Esophagus squamous epithelium (tissue), 5 donors: ENCODE measurements around the gene COPG2. TPM values are rescaled to one million over a fixed set of nuclear protein-coding genes. Genes with fewer than 3 reads are reported as not detected.

Experiments
- DNase-seq: peaks from one replicate; lab custom pipeline; 2025; lab: John Stamatoyannopoulos, UW
- H3K27ac ChIP-seq, 4 donors: fragments of 200-600 bp; sonication (generic); one replicate each; pipeline ENCODE4 v1.5.1; 2016 to 2019; ENCODE audit warnings: mild to moderate bottlenecking in 1 of 4
- H3K27me3 ChIP-seq, 4 donors: fragments of 200-600 bp; sonication (generic); 1 replicate in 3 of 4; 2 replicates in 1 of 4; pipeline versions ENCODE4 v1.5.1 to v1.6.0; 2017 to 2021; ENCODE audit warnings: antibody characterized with exemption in 1 of 4
- H3K36me3 ChIP-seq, 3 donors: fragments of 200-600 bp; sonication (generic); one replicate each; pipeline ENCODE4 v1.5.1; 2016 to 2019
- H3K4me1 ChIP-seq, 3 donors: fragments of 200-600 bp; sonication (generic); one replicate each; pipeline ENCODE4 v1.5.1; 2017 to 2019
- H3K4me3 ChIP-seq, 4 donors: fragments of 200-600 bp; sonication (generic); 1 replicate in 3 of 4; 2 replicates in 1 of 4; pipeline ENCODE4 v1.5.1; 2016 to 2019; ENCODE audit warnings: mild to moderate bottlenecking in 2 of 4, moderate library complexity in 1 of 4
- H3K9me3 ChIP-seq, 3 donors: fragments of 200-600 bp; sonication (generic); one replicate each; pipeline ENCODE4 v1.5.1; 2016 to 2019
- POLR2A ChIP-seq, 4 donors: fragments of 450-650 bp; IDR thresholded peaks; one replicate each; pipeline ENCODE4 v1.6.1; 2017; ENCODE audit warnings: antibody characterized with exemption in 4 of 4, mild to moderate bottlenecking in 4 of 4, moderate library complexity in 3 of 4
- WGBS, 2 donors: methylation state at CpG; one replicate each; pipeline ENCODE4 v1.1.5; 2018; 5-methylcytosine and 5-hydroxymethylcytosine counted together
- intact Hi-C: fragments of 100-400 bp; cut with DNase I; formaldehyde crosslinking; loops from one replicate; pipeline ENCODE4 v1.15.0; 2022
- total RNA-seq, 4 donors: library from RNA; depleted of rRNA; stranded (reverse); fragments of >200 nt; gene quantifications; one replicate each; pipeline ENCODE4 v1.1.0, GENCODE V29; 2016
- TF ChIP-seq, protein P1 (sequence below), 6 experiments: fragments of 450-650 bp in 4 of 6; fragments of 200-600 bp in 2 of 6; sonication (generic) in 2 of 6; IDR thresholded peaks; one replicate each; pipeline ENCODE4 v1.5.1; 2016 to 2019; ENCODE audit warnings: antibody characterized with exemption in 6 of 6, mild to moderate bottlenecking in 4 of 6, moderate library complexity in 4 of 6
- donor health status: DM: yes; HTN: yes; CAD: no.

The COPG2 gene
- total RNA-seq, 4 donors from 2014 or later, result 12.3 to 28.2 (median 17.8) TPM

GRCh38 chr7:130703851-130704250 is 35.3 kb upstream of the COPG2 start:
- TF ChIP-seq, protein P1, sequence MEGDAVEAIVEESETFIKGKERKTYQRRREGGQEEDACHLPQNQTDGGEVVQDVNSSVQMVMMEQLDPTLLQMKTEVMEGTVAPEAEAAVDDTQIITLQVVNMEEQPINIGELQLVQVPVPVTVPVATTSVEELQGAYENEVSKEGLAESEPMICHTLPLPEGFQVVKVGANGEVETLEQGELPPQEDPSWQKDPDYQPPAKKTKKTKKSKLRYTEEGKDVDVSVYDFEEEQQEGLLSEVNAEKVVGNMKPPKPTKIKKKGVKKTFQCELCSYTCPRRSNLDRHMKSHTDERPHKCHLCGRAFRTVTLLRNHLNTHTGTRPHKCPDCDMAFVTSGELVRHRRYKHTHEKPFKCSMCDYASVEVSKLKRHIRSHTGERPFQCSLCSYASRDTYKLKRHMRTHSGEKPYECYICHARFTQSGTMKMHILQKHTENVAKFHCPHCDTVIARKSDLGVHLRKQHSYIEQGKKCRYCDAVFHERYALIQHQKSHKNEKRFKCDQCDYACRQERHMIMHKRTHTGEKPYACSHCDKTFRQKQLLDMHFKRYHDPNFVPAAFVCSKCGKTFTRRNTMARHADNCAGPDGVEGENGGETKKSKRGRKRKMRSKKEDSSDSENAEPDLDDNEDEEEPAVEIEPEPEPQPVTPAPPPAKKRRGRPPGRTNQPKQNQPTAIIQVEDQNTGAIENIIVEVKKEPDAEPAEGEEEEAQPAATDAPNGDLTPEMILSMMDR (IDR thresholded peaks at IDR 0.05), result no peak
- no peak for TF ChIP-seq POLR2A (IDR thresholded peaks at IDR 0.05)
- Histone ChIP-seq H3K36me3 (no peaks in the 10 kb centered on the region), H3K27ac (no peak overlapping the region), H3K4me1 (no peaks in the 10 kb centered on the region), H3K27me3 (peaks cover 0 to 8% (median 0%) of the 10 kb centered on the region in 4 donors), H3K9me3 (no peaks in the 10 kb centered on the region), H3K4me3 (no peak overlapping the region)
- 60 to 88% methylated on average over 1 of the region's 1 CpG for WGBS, 2 donors
- intact Hi-C loops, result no loop called here
- no peak for DNase-seq

DNA sequence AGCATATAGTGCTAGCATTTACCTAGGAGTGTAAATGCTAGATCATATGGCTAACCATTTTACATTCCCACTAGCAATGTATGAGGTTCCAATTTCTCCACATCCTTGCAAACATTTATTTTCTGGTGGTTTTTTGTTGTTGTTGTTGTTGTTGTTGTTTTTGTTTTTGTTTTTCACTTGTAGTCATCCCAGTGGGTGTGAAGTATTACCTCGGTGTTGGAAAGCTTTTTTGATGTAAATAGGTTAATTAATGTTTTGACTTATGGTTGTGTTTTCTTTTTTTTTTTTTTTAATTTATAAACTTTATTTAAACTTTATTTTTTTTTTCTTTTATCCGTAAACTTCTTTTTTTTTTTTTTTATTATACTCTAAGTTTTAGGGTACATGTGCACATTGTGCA is 33.1 kb upstream of the COPG2 start:
- H3K36me3 ChIP-seq, result no peaks in the 10 kb centered on the region
- WGBS, 2 donors, result 56 to 86% methylated on average over 2 of the region's 2 CpGs
- no peak for DNase-seq
- no peaks in the 10 kb centered on the region for H3K4me1 ChIP-seq
- TF ChIP-seq POLR2A (IDR thresholded peaks at IDR 0.05), result no peak
- TF ChIP-seq, protein P1 (IDR thresholded peaks at IDR 0.05), result no peak
- H3K9me3 ChIP-seq, result no peaks in the 10 kb centered on the region
- H3K27ac ChIP-seq, result no peak overlapping the region
- H3K4me3 ChIP-seq, result no peak overlapping the region
- intact Hi-C loops, result no loop called here
- peaks cover 0 to 8% (median 0%) of the 10 kb centered on the region in 4 donors for H3K27me3 ChIP-seq

- no peak for DNase-seq
- no peak overlapping the region for H3K4me3 ChIP-seq
- no peaks in the 10 kb centered on the region for H3K9me3 ChIP-seq
- no peaks in the 10 kb centered on the region for H3K36me3 ChIP-seq
- 93 to 100% methylated on average over 1 of the region's 1 CpG for WGBS, 2 donors
- no peak overlapping the region for H3K27ac ChIP-seq
- H3K27me3 ChIP-seq, result peaks cover 0 to 6% (median 0%) of the 10 kb centered on the region in 4 donors
- TF ChIP-seq POLR2A (IDR thresholded peaks at IDR 0.05), result no peak
- TF ChIP-seq, protein P1 (IDR thresholded peaks at IDR 0.05), result no peak
- no peaks in the 10 kb centered on the region for H3K4me1 ChIP-seq
- intact Hi-C loops, result no loop called here
These were observed 32.2 kb upstream of the COPG2 start for GRCh38 chr7:130700760-130701159.

- H3K27ac ChIP-seq, result no peak overlapping the region
- TF ChIP-seq, protein P1 (IDR thresholded peaks at IDR 0.05), result no peak
- no peak for TF ChIP-seq POLR2A (IDR thresholded peaks at IDR 0.05)
- H3K9me3 ChIP-seq, result no peaks in the 10 kb centered on the region
- WGBS, 2 donors, result 25 to 50% methylated on average over 4 of the region's 4 CpGs
- H3K4me3 ChIP-seq, result no peak overlapping the region
- intact Hi-C loops, result no loop called here
- no peaks in the 10 kb centered on the region for H3K36me3 ChIP-seq
- DNase-seq, result no peak
- H3K4me1 ChIP-seq, result no peaks in the 10 kb centered on the region
- H3K27me3 ChIP-seq, result no peaks in the 10 kb centered on the region
These were observed 31.1 kb upstream of the COPG2 start for GRCh38 chr7:130699686-130700085.

- Histone ChIP-seq H3K4me3 (no peak overlapping the region), H3K27ac (no peak overlapping the region), H3K36me3 (no peaks in the 10 kb centered on the region), H3K9me3 (no peaks in the 10 kb centered on the region), H3K27me3 (no peaks in the 10 kb centered on the region), H3K4me1 (no peaks in the 10 kb centered on the region)
- DNase-seq, result no peak
- 67 to 76% methylated on average over 2 of the region's 2 CpGs for WGBS, 2 donors
- TF ChIP-seq POLR2A (IDR thresholded peaks at IDR 0.05), result no peak
- TF ChIP-seq, protein P1 (IDR thresholded peaks at IDR 0.05), result no peak
- intact Hi-C loops, result no loop called here
These were observed 29.3 kb upstream of the COPG2 start for GRCh38 chr7:130697820-130698219.
